ENCODE measurements around the gene ST6GALNAC3.

The ST6GALNAC3 gene

GRCh38 chr1:76129731-76130130 is 55.2 kb downstream of the ST6GALNAC3 start:
- DNase-seq, result no peak
- Mint-ChIP-seq H3K4me3 (no peak overlapping the region), H3K27ac (no peak overlapping the region), H3K9me3 (peaks cover 0 to 9% of the 10 kb centered on the region in 2 donors), H3K36me3 (peaks cover 4 to 32% of the 10 kb centered on the region in 2 donors), H3K4me1 (peaks cover 4 to 6% of the 10 kb centered on the region in 2 donors), H3K27me3 (no peaks in the 10 kb centered on the region)
- ATAC-seq (replicated peaks), result no peak

GRCh38 chr1:76130992-76131391 is 56.4 kb downstream of the ST6GALNAC3 start:
- Mint-ChIP-seq H3K4me3 (no peak overlapping the region), H3K9me3 (peaks cover 0 to 9% of the 10 kb centered on the region in 2 donors), H3K4me1 (peaks cover 2 to 6% of the 10 kb centered on the region in 2 donors), H3K27ac (no peak overlapping the region), H3K36me3 (peaks cover 4 to 29% of the 10 kb centered on the region in 2 donors), H3K27me3 (no peaks in the 10 kb centered on the region)
- DNase-seq (no peak), ATAC-seq (replicated peaks) (no peak)

- DNase-seq, result no peak
- Mint-ChIP-seq H3K9me3 (peaks cover 0 to 9% of the 10 kb centered on the region in 2 donors), H3K4me1 (peaks cover 10 to 22% of the 10 kb centered on the region in 2 donors), H3K4me3 (no peak overlapping the region), H3K27ac (no peak overlapping the region), H3K27me3 (no peaks in the 10 kb centered on the region), H3K36me3 (peaks cover 2 to 18% of the 10 kb centered on the region in 2 donors)
- no peak for ATAC-seq (replicated peaks)
These were observed 59.4 kb downstream of the ST6GALNAC3 start for GRCh38 chr1:76133977-76134376.

GRCh38 chr1:76135835-76136234 is 61.3 kb downstream of the ST6GALNAC3 start:
- Mint-ChIP-seq H3K27me3 (no peaks in the 10 kb centered on the region), H3K36me3 (peaks cover 2 to 14% of the 10 kb centered on the region in 2 donors), H3K27ac (no peak overlapping the region), H3K9me3 (peaks cover 0 to 9% of the 10 kb centered on the region in 2 donors), H3K4me1 (peaks cover 12 to 30% of the 10 kb centered on the region in 2 donors), H3K4me3 (no peak overlapping the region)
- no peak for ATAC-seq (replicated peaks)
- no peak for DNase-seq

- DNase-seq (no peak), ATAC-seq (replicated peaks) (peak; percentile 90 to 95)
- Mint-ChIP-seq H3K27ac (no peak overlapping the region), H3K36me3 (peaks cover 2 to 13% of the 10 kb centered on the region in 2 donors), H3K27me3 (no peaks in the 10 kb centered on the region), H3K9me3 (peaks cover 0 to 6% of the 10 kb centered on the region in 2 donors), H3K4me3 (no peak overlapping the region), H3K4me1 (peaks cover 12 to 30% of the 10 kb centered on the region in 2 donors)
These were observed 62.3 kb downstream of the ST6GALNAC3 start for GRCh38 chr1:76136894-76137293.

- H3K9me3 Mint-ChIP-seq, result no peaks in the 10 kb centered on the region
- H3K36me3 Mint-ChIP-seq, result peaks cover 2 to 6% of the 10 kb centered on the region in 2 donors
- ATAC-seq (replicated peaks), result no peak
- H3K4me3 Mint-ChIP-seq, result no peak overlapping the region
- no peak for DNase-seq
- peaks cover 10 to 30% of the 10 kb centered on the region in 2 donors for H3K4me1 Mint-ChIP-seq
- no peak overlapping the region for H3K27ac Mint-ChIP-seq
- H3K27me3 Mint-ChIP-seq, result no peaks in the 10 kb centered on the region
These were observed 63.2 kb downstream of the ST6GALNAC3 start for GRCh38 chr1:76137746-76138145.

GRCh38 chr1:76138217-76138616 is 63.7 kb downstream of the ST6GALNAC3 start:
- Mint-ChIP-seq H3K4me1 (peaks cover 10 to 30% of the 10 kb centered on the region in 2 donors), H3K9me3 (no peaks in the 10 kb centered on the region), H3K27ac (no peak overlapping the region), H3K4me3 (no peak overlapping the region), H3K27me3 (no peaks in the 10 kb centered on the region), H3K36me3 (peaks cover 2 to 3% of the 10 kb centered on the region in 2 donors)
- ATAC-seq (replicated peaks), result no peak
- no peak for DNase-seq

GRCh38 chr1:76140227-76140626 is 65.7 kb downstream of the ST6GALNAC3 start:
- Mint-ChIP-seq H3K27me3 (no peaks in the 10 kb centered on the region), H3K36me3 (no peaks in the 10 kb centered on the region), H3K27ac (no peak overlapping the region), H3K4me1 (peaks cover 10 to 24% of the 10 kb centered on the region in 2 donors), H3K4me3 (no peak overlapping the region), H3K9me3 (no peaks in the 10 kb centered on the region)
- no peak for DNase-seq
- ATAC-seq (replicated peaks), result no peak

GRCh38 chr1:76141929-76142328 is 67.4 kb downstream of the ST6GALNAC3 start:
- Mint-ChIP-seq H3K27me3 (no peaks in the 10 kb centered on the region), H3K36me3 (peaks cover 0 to 2% of the 10 kb centered on the region in 2 donors), H3K4me1 (peaks cover 6 to 16% of the 10 kb centered on the region in 2 donors), H3K4me3 (no peak overlapping the region), H3K27ac (no peak overlapping the region), H3K9me3 (no peaks in the 10 kb centered on the region)
- DNase-seq (no peak), ATAC-seq (replicated peaks) (no peak)

GRCh38 chr1:76142771-76143540 is 68.4 kb downstream of the ST6GALNAC3 start:
- DNase-seq (no peak), ATAC-seq (replicated peaks) (no peak)
- Mint-ChIP-seq H3K27ac (no peak overlapping the region), H3K9me3 (no peaks in the 10 kb centered on the region), H3K4me1 (peaks cover 7 to 8% of the 10 kb centered on the region in 2 donors), H3K27me3 (no peaks in the 10 kb centered on the region), H3K36me3 (peaks cover 0 to 2% of the 10 kb centered on the region in 2 donors), H3K4me3 (no peak overlapping the region)

- H3K27ac Mint-ChIP-seq, result no peak overlapping the region
- DNase-seq (no peak), ATAC-seq (replicated peaks) (no peak)
- no peak overlapping the region for H3K4me3 Mint-ChIP-seq
- peaks cover 0 to 4% of the 10 kb centered on the region in 2 donors for H3K36me3 Mint-ChIP-seq
- H3K4me1 Mint-ChIP-seq, result peaks cover 12 to 18% of the 10 kb centered on the region in 2 donors
- no peaks in the 10 kb centered on the region for H3K27me3 Mint-ChIP-seq
- H3K9me3 Mint-ChIP-seq, result no peaks in the 10 kb centered on the region
These were observed 69.7 kb downstream of the ST6GALNAC3 start for GRCh38 chr1:76144247-76144646.

GRCh38 chr1:76145332-76145731 is 70.8 kb downstream of the ST6GALNAC3 start:
- H3K27me3 Mint-ChIP-seq, result no peaks in the 10 kb centered on the region
- no peak for ATAC-seq (replicated peaks)
- DNase-seq, result no peak

GRCh38 chr1:76146184-76146583 is 71.6 kb downstream of the ST6GALNAC3 start:
- Mint-ChIP-seq H3K4me3 (no peak overlapping the region), H3K9me3 (no peaks in the 10 kb centered on the region), H3K27ac (no peak overlapping the region), H3K4me1 (peaks cover 10 to 15% of the 10 kb centered on the region in 2 donors), H3K36me3 (peaks cover 0 to 4% of the 10 kb centered on the region in 2 donors), H3K27me3 (no peaks in the 10 kb centered on the region)
- DNase-seq (no peak), ATAC-seq (replicated peaks) (no peak)

More at GRCh38 chr1:76145332-76145731, 70.8 kb downstream of the ST6GALNAC3 start:
- Mint-ChIP-seq H3K36me3 (peaks cover 0 to 4% of the 10 kb centered on the region in 2 donors), H3K4me1 (peaks cover 13 to 14% of the 10 kb centered on the region in 2 donors), H3K4me3 (no peak overlapping the region), H3K9me3 (no peaks in the 10 kb centered on the region), H3K27ac (no peak overlapping the region)

- H3K4me3 Mint-ChIP-seq, result no peak overlapping the region
- H3K27ac Mint-ChIP-seq, result no peak overlapping the region
- ATAC-seq (replicated peaks) (no peak), DNase-seq (no peak)
- peaks cover 0 to 4% of the 10 kb centered on the region in 2 donors for H3K36me3 Mint-ChIP-seq
- H3K27me3 Mint-ChIP-seq, result no peaks in the 10 kb centered on the region
- H3K4me1 Mint-ChIP-seq, result peaks cover 10 to 15% of the 10 kb centered on the region in 2 donors
- H3K9me3 Mint-ChIP-seq, result no peaks in the 10 kb centered on the region
These were observed 73.4 kb downstream of the ST6GALNAC3 start for GRCh38 chr1:76147917-76148316.

GRCh38 chr1:76148460-76148859 is 73.9 kb downstream of the ST6GALNAC3 start:
- Mint-ChIP-seq H3K4me1 (peaks cover 10 to 15% of the 10 kb centered on the region in 2 donors), H3K9me3 (no peaks in the 10 kb centered on the region), H3K27me3 (no peaks in the 10 kb centered on the region), H3K4me3 (no peak overlapping the region), H3K27ac (no peak overlapping the region), H3K36me3 (peaks cover 0 to 4% of the 10 kb centered on the region in 2 donors)
- peak; percentile 56 to 75 for ATAC-seq (replicated peaks)
- no peak for DNase-seq

All from stimulated activated naive B cell treated with anti-CD40 and anti-IgM and Interleukin-4, amounts not matched to agents 10 μg/mL and 1 μg/mL and 100 μg/mL, for 72 hours (primary cell).